Stimulated activated CD4-positive, alpha-beta T cell treated with anti-CD3 and anti-CD28 coated beads, Interleukin-4, amount 100 ng/mL, for 24 hours (primary cell): ENCODE results near the gene PRDM13.
"Not testable (repeated sequence)": the region's sequence is repeated elsewhere in the genome, so short reads cannot be mapped to it uniquely, and the experiment has no call there.

Experiments
- DNase-seq: peaks from one replicate; pipeline ENCODE4 v3.0.0-alpha.2; 2020

PRDM13 gene

DNA sequence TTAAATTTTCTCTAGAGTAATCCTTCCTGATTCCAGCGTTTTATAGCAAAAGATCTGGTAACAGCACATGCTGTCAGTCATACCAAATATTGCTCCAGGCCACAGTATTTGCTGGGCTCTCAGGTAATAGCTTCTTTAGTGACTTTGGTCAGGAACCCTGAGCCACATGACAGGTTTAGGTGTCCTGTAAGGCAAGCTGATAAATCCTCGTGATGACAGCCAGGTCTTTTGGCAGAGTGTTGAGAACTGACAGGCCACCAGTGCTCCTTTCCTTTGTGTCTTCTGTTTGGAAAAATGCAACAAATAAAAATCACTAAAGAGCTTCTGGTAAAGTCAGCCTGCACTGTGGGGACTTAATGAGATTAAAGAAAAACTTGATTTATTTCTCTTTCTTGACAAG, 34.6 kb downstream of the PRDM13 start:
- no peak for DNase-seq

DNA sequence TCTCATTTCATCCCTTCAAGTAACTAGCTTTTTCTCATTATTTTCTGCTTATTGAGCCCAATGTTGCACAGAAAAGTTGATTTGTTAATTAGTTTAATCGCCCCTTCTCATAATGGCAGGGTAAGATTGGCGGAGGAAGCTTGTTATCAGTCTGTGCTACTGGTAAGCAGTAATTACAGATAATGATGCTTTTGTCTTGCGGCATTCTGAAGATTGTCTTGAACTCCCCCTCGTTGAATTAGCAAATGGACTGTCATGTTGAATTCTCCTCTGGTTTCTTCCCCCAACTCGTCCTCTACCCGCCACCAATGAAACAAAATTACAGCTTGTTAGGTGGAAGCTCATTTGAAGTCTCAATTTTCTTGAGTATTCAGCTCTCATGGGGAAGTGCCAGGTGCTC, 39.4 kb downstream of the PRDM13 start:
- no peak for DNase-seq

DNA sequence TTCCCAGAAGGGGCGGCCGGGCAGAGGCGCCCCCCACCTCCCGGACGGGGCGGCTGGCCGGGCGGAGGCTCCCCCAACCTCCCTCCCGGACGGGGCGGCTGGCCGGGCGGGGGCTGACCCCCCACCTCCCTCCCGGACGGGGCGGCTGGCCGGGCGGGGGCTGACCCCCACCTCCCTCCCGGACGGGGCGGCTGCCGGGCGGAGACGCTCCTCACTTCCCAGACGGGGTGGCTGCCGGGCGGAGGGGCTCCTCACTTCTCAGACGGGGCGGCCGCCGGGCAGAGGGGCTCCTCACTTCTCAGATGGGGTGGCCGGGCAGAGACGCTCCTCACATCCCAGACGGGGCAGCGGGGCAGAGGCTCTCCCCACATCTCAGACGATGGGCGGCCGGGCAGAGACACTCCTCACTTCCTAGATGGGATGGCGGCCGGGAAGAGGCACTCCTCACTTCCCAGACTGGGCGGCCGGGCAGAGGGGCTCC, 43.5 kb downstream of the PRDM13 start:
- DNase-seq: not testable (repeated sequence)

DNA sequence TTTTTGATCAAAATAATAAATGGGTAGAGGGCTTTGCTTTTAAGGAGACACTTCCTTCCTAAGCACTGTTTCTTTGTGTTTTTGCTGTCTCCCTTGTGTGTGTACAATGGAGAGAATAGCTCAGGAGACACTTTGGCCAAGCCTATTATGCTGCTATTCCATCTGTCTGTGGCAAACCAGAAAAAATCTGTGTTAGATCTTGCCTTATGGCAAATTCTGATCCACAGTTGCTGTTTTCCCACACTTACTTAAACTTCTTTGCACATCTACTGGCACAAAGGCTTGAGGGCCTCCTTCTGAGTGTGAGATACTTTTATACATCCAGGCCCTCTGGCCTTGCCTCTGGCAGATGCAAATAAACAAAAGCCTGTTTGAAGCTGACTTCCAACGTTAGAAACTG, 53.6 kb downstream of the PRDM13 start:
- no peak for DNase-seq

DNA sequence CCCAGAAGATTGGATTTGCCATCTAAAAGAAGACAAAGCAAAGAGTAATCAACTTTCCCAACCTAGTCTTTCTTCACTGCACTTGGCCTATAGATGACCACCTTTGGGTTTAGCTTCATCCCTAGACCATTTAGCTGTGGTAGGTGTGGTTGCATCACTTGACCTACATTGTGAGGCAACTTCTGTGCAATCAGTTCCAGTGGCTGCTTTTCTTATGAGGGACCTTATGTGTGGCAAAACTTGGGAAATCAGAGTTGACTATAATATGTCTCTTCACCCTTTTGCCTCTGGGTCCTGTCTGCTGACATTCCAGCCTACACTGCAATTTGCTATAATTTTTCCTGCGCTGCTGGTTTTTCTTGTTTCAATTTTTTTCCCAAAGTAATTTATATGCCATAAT, 55.2 kb downstream of the PRDM13 start:
- DNase-seq: no peak

DNA sequence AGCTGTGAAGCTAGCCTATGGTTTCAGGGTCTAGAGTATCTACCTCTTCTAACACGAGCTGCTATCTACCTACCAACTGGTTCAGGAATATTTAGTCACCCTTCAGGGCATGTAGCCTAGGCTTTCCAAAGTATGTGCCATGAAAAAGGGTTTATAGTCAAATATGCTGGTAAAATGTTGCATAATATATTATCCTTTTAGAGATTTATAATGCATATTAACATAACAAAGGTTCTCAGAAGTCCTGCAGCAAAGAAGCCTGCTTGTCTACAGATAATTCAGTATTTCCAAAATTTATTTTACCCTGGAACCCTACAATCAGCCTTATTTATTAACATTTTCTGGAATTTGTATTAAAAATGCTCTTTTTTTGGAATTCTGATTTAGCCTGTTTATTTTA, 56.0 kb downstream of the PRDM13 start:
- no peak for DNase-seq
